Astrocyte (in vitro differentiated cells and primary cell): ENCODE results near the gene ELMOD1. TPM values are rescaled to one million over a fixed set of nuclear protein-coding genes. Genes with fewer than 3 reads are reported as not detected.
A peak's percentile ranks its signal among the peaks of the same experiment; 100 is the strongest.

ENCODE experiments used
- DNase-seq: peaks from one replicate; pipeline ENCODE4 v3.0.0-alpha.2; 2010; ENCODE audit warnings: low read depth
- FAIRE-seq: peaks from 2 replicates; lab custom pipeline; 2011; peaks lifted over from hg19 to GRCh38; lab: Jason Lieb, UNC
- H2AFZ ChIP-seq: 2 replicates; pipeline ENCODE4 v1.6.0; 2012; ENCODE audit warnings: low read depth, low read length, inconsistent platforms
- H3K27ac ChIP-seq: 2 replicates; pipeline ENCODE4 v1.5.1; 2011; ENCODE audit warnings: low read depth, low read length, inconsistent platforms
- H3K27me3 ChIP-seq: 2 replicates; pipeline ENCODE4 v1.6.0; 2011; ENCODE audit warnings: low read length, inconsistent platforms; ENCODE audit not compliant: insufficient read depth
- H3K36me3 ChIP-seq: 2 replicates; pipeline ENCODE4 v1.5.1; 2011; ENCODE audit warnings: low read length, inconsistent platforms; ENCODE audit not compliant: insufficient read depth
- H3K4me1 ChIP-seq: 2 replicates; pipeline ENCODE4 v1.5.1; 2011; ENCODE audit warnings: low read length, inconsistent platforms; ENCODE audit not compliant: insufficient read depth
- H3K4me2 ChIP-seq: 2 replicates; pipeline ENCODE4 v1.6.0; 2012; ENCODE audit warnings: low read length, inconsistent platforms
- H3K4me3 ChIP-seq: 2 replicates; pipeline ENCODE4 v1.5.1; 2011; ENCODE audit warnings: low read depth, mild to moderate bottlenecking, low read length, inconsistent platforms; ENCODE audit not compliant: insufficient read depth
- H3K79me2 ChIP-seq: 2 replicates; pipeline ENCODE4 v1.6.0; 2012; ENCODE audit warnings: mild to moderate bottlenecking, low read length, inconsistent platforms; ENCODE audit not compliant: insufficient read depth
- H3K9ac ChIP-seq: 2 replicates; pipeline ENCODE4 v1.6.0; 2012; ENCODE audit warnings: mild to moderate bottlenecking, low read length, inconsistent platforms
- H3K9me3 ChIP-seq: 2 replicates; pipeline ENCODE4 v1.5.1; 2012; ENCODE audit warnings: low read depth, mild to moderate bottlenecking, low read length, inconsistent platforms; ENCODE audit not compliant: insufficient read depth
- H4K20me1 ChIP-seq: 2 replicates; pipeline ENCODE4 v1.6.0; 2012; ENCODE audit warnings: low read length, inconsistent platforms; ENCODE audit not compliant: insufficient read depth
- H3K27ac Mint-ChIP-seq: one replicate; pipeline ENCODE4 v1.8.0; 2021; ENCODE audit warnings: mild to moderate bottlenecking, mixed read lengths; ENCODE audit not compliant: unreplicated experiment
- H3K27me3 Mint-ChIP-seq: one replicate; pipeline ENCODE4 v1.8.0; 2021; ENCODE audit warnings: low read depth, mixed read lengths; ENCODE audit not compliant: unreplicated experiment
- H3K36me3 Mint-ChIP-seq: one replicate; pipeline ENCODE4 v1.8.0; 2021; ENCODE audit warnings: low read depth, mixed read lengths; ENCODE audit not compliant: unreplicated experiment
- H3K4me1 Mint-ChIP-seq: one replicate; pipeline ENCODE4 v1.8.0; 2021; ENCODE audit warnings: low read depth, mixed read lengths; ENCODE audit not compliant: unreplicated experiment
- H3K4me3 Mint-ChIP-seq: one replicate; pipeline ENCODE4 v1.8.0; 2021; ENCODE audit warnings: mild to moderate bottlenecking, moderate library complexity, mixed read lengths; ENCODE audit not compliant: unreplicated experiment
- H3K9me3 Mint-ChIP-seq: one replicate; pipeline ENCODE4 v1.8.0; 2021; ENCODE audit warnings: mild to moderate bottlenecking, mixed read lengths; ENCODE audit not compliant: unreplicated experiment
- CTCF ChIP-seq: IDR thresholded peaks from 2 replicates; pipeline ENCODE4 v1.5.1; 2011; ENCODE audit warnings: low read depth, mild to moderate bottlenecking, inconsistent platforms, low read length, moderate library complexity; ENCODE audit not compliant: insufficient read depth
- EZH2 ChIP-seq: IDR thresholded peaks from 2 replicates; pipeline ENCODE4 v1.6.1; 2012; ENCODE audit warnings: mild to moderate bottlenecking, low read length, inconsistent platforms; ENCODE audit not compliant: insufficient read depth
- total RNA-seq: library from RNA; stranded (reverse); gene quantifications from 2 replicates; pipeline ENCODE4 v1.2.1, GENCODE V29; 2021

ELMOD1 gene
- total RNA-seq, 1 donor from 2014 or later, result 0.52 TPM

GRCh38 chr11:107566569-107566968 is 24.4 kb upstream of the ELMOD1 start:
- no peak for FAIRE-seq
- no peak overlapping the region for H3K4me3 ChIP-seq
- peaks cover 23% of the 10 kb centered on the region for H3K4me1 Mint-ChIP-seq

GRCh38 chr11:107567739-107568335 is 23.1 kb upstream of the ELMOD1 start:
- H2AFZ ChIP-seq, result no peak overlapping the region

More at GRCh38 chr11:107566569-107566968, 24.4 kb upstream of the ELMOD1 start:
- Mint-ChIP-seq H3K9me3 (no peaks in the 10 kb centered on the region), H3K27ac (no peak overlapping the region), H3K36me3 (no peaks in the 10 kb centered on the region), H3K4me3 (peak overlapping the region; percentile 97), H3K27me3 (no peaks in the 10 kb centered on the region)
- peaks cover 26% of the 10 kb centered on the region for H3K79me2 ChIP-seq
- TF ChIP-seq EZH2 (no peak), CTCF (no peak)
- H3K4me2 ChIP-seq, result peak overlapping the region; percentile 86
- H3K9ac ChIP-seq, result no peak overlapping the region
- peaks cover 32% of the 10 kb centered on the region for H3K4me1 ChIP-seq
- no peak overlapping the region for H3K27ac ChIP-seq
- H3K27me3 ChIP-seq, result no peaks in the 10 kb centered on the region
- no peak for DNase-seq
- H3K36me3 ChIP-seq, result no peaks in the 10 kb centered on the region
- H4K20me1 ChIP-seq, result no peaks in the 10 kb centered on the region
- H3K9me3 ChIP-seq, result no peaks in the 10 kb centered on the region
- H2AFZ ChIP-seq, result no peak overlapping the region

More at GRCh38 chr11:107567739-107568335, 23.1 kb upstream of the ELMOD1 start:
- Mint-ChIP-seq H3K9me3 (no peaks in the 10 kb centered on the region), H3K4me1 (peaks cover 13% of the 10 kb centered on the region), H3K27me3 (no peaks in the 10 kb centered on the region), H3K4me3 (no peak overlapping the region), H3K36me3 (no peaks in the 10 kb centered on the region), H3K27ac (no peak overlapping the region)
- Histone ChIP-seq H3K27me3 (no peaks in the 10 kb centered on the region), H3K4me1 (peaks cover 20% of the 10 kb centered on the region), H4K20me1 (no peaks in the 10 kb centered on the region), H3K9me3 (no peaks in the 10 kb centered on the region), H3K4me3 (no peak overlapping the region), H3K4me2 (no peak overlapping the region), H3K36me3 (no peaks in the 10 kb centered on the region), H3K79me2 (peaks cover 19% of the 10 kb centered on the region), H3K9ac (no peak overlapping the region), H3K27ac (no peak overlapping the region)
- DNase-seq (no peak), FAIRE-seq (no peak)
- TF ChIP-seq CTCF, result no peak
- no peak for TF ChIP-seq EZH2
